PFSK-1 (cell line): ENCODE results near the gene ATRNL1.

Experiments used
- FOXP2 ChIP-seq: optimal IDR thresholded peaks from 2 replicates; pipeline ENCODE3; 2011; ENCODE audit warnings: borderline replicate concordance, control low read depth, inconsistent platforms; ENCODE audit not compliant: insufficient read depth; ENCODE audit errors: extremely low read length, extremely low read depth
- POLR2AphosphoS5 ChIP-seq: IDR thresholded peaks from 2 replicates; pipeline ENCODE4 v1.6.1; 2012; ENCODE audit warnings: low read depth, mild to moderate bottlenecking, control low read depth, low read length, moderate library complexity
- SIN3A ChIP-seq: IDR thresholded peaks from 2 replicates; pipeline ENCODE4 v1.6.1; 2012; ENCODE audit warnings: mild to moderate bottlenecking, low read length, moderate library complexity, borderline replicate concordance; ENCODE audit not compliant: insufficient read depth
- TAF1 ChIP-seq: IDR thresholded peaks from 2 replicates; pipeline ENCODE4 v1.6.1; 2012; ENCODE audit warnings: low read length, control low read depth, borderline replicate concordance; ENCODE audit not compliant: insufficient read depth
- TF ChIP-seq, protein P1 (sequence below), 2 experiments: IDR thresholded peaks; 2 replicates each; pipeline versions ENCODE4 v1.6.1 to v1.8.0; 2011 to 2012; ENCODE audit warnings: low read depth in 2 of 2, low read length in 2 of 2, control low read depth in 1 of 2, inconsistent platforms in 1 of 2, mild to moderate bottlenecking in 1 of 2, moderate library complexity in 1 of 2; ENCODE audit not compliant: insufficient read depth in 1 of 2

DNA sequence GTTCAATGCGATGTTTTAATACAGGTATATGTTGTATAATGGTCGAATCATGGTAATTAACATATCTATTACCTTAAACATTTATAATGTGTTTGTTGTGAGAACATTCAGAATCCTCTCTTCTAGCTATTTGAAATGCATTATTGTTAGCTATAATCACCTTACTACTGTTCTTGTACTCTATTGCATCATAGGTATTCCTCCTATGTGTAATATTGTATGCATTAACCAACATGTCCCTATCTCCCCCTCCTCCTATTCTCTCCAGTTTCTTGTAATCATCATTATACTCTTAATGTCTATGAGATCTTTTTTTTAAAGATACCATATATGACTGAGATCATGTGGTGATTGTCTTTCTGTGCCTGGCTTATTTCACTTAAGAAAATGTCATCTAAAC lies 235.2 kb downstream of the ATRNL1 start:
- TF ChIP-seq, protein P1, sequence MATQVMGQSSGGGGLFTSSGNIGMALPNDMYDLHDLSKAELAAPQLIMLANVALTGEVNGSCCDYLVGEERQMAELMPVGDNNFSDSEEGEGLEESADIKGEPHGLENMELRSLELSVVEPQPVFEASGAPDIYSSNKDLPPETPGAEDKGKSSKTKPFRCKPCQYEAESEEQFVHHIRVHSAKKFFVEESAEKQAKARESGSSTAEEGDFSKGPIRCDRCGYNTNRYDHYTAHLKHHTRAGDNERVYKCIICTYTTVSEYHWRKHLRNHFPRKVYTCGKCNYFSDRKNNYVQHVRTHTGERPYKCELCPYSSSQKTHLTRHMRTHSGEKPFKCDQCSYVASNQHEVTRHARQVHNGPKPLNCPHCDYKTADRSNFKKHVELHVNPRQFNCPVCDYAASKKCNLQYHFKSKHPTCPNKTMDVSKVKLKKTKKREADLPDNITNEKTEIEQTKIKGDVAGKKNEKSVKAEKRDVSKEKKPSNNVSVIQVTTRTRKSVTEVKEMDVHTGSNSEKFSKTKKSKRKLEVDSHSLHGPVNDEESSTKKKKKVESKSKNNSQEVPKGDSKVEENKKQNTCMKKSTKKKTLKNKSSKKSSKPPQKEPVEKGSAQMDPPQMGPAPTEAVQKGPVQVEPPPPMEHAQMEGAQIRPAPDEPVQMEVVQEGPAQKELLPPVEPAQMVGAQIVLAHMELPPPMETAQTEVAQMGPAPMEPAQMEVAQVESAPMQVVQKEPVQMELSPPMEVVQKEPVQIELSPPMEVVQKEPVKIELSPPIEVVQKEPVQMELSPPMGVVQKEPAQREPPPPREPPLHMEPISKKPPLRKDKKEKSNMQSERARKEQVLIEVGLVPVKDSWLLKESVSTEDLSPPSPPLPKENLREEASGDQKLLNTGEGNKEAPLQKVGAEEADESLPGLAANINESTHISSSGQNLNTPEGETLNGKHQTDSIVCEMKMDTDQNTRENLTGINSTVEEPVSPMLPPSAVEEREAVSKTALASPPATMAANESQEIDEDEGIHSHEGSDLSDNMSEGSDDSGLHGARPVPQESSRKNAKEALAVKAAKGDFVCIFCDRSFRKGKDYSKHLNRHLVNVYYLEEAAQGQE (IDR thresholded peaks at IDR 0.05; ENCODE audit: insufficient read depth in 1 of 2, low read depth in 2 of 2, low read length in 2 of 2): no peak
- TF ChIP-seq SIN3A: no peak
- TF ChIP-seq TAF1: no peak
- no peak for TF ChIP-seq POLR2AphosphoS5
- TF ChIP-seq FOXP2: no peak
